Fibroblast of mammary gland (primary cell): Measurements from ENCODE around the gene PRKAR1B.

Experiments
- DNase-seq: peaks from one replicate; pipeline ENCODE4 v3.0.0-alpha.2; 2010; ENCODE audit warnings: low read depth
- H3K4me3 ChIP-seq: 2 replicates; pipeline ENCODE4 v1.5.1; 2011; ENCODE audit warnings: low read depth, mild to moderate bottlenecking, low read length, moderate library complexity; ENCODE audit not compliant: control insufficient read depth
- CTCF ChIP-seq: conservative IDR thresholded peaks from 2 replicates; pipeline ENCODE4 v1.5.1; 2011; ENCODE audit warnings: low read depth, low read length, inconsistent platforms; ENCODE audit not compliant: control insufficient read depth, insufficient read depth

Gene PRKAR1B

GRCh38 chr7:597348-598178 is 129.5 kb downstream of the PRKAR1B start:
- no peak for TF ChIP-seq CTCF
- no peak for DNase-seq

GRCh38 chr7:596819-597182 is 130.3 kb downstream of the PRKAR1B start:
- no peak for DNase-seq
- no peak overlapping the region for H3K4me3 ChIP-seq
- no peak for TF ChIP-seq CTCF

More at GRCh38 chr7:597348-598178, 129.5 kb downstream of the PRKAR1B start:
- no peak overlapping the region for H3K4me3 ChIP-seq

GRCh38 chr7:596071-596818 is 130.8 kb downstream of the PRKAR1B start:
- no peak for DNase-seq

GRCh38 chr7:595621-596010 is 131.5 kb downstream of the PRKAR1B start:
- H3K4me3 ChIP-seq: no peak overlapping the region
- no peak for DNase-seq
- no peak for TF ChIP-seq CTCF

More at GRCh38 chr7:596071-596818, 130.8 kb downstream of the PRKAR1B start:
- no peak overlapping the region for H3K4me3 ChIP-seq
- TF ChIP-seq CTCF: no peak

- no peak for TF ChIP-seq CTCF
These were observed 132.0 kb downstream of the PRKAR1B start for GRCh38 chr7:594920-595620.

GRCh38 chr7:594212-594913 is 132.7 kb downstream of the PRKAR1B start:
- no peak for DNase-seq
- TF ChIP-seq CTCF: no peak
- H3K4me3 ChIP-seq: no peak overlapping the region

More at GRCh38 chr7:594920-595620, 132.0 kb downstream of the PRKAR1B start:
- no peak overlapping the region for H3K4me3 ChIP-seq
- no peak for DNase-seq
